ENCODE measurements around the gene SLC22A15.
A peak's percentile ranks its signal among the peaks of the same experiment; 100 is the strongest.
"Not testable (repeated sequence)": the region's sequence is repeated elsewhere in the genome, so short reads cannot be mapped to it uniquely, and the experiment has no call there.

Gene SLC22A15

GRCh38 chr1:115982400-115982799 is 6.1 kb downstream of the SLC22A15 start:
- no peak for DNase-seq

DNA sequence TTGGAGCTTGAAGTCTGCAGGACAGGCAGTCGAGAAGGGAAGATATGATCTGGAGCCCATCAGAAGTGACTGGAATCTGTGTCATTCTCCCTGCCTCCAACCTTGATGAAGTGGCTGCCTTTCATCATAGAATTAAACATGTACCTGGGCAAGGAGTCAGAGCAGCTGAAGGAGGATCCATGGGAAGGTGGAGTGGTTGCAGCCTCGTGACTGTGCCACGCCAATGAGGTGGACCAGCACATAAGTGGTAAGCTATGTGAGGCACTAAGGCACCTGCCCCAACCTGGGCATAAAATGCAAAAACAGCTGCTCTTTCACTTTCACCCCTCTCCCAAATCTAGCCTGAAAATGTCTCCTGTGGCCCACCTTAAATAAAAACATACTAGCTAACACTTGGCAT is 7.3 kb downstream of the SLC22A15 start:
- DNase-seq = no peak

GRCh38 chr1:115987623-115988022 is 11.3 kb downstream of the SLC22A15 start:
- DNase-seq = no peak

DNA sequence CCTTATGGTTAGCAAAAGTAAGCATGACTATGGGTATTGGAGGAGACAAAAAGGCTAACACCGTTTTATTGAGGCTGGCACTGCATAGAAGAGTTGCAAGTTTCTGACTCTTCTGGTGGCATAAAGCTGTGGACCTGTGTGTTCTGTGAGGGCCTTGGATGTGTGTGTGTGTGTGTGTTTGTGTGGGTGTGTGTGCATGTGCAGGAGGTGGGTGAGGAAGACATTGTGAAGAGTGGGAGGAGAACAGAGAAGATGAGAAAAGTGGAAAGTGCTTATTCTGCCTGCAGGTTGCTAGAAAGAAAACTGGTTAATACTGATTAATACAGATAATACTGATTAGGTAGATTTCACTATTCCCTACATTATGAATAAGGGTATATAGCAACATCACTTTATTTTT is 12.6 kb downstream of the SLC22A15 start:
- DNase-seq = no peak

DNA sequence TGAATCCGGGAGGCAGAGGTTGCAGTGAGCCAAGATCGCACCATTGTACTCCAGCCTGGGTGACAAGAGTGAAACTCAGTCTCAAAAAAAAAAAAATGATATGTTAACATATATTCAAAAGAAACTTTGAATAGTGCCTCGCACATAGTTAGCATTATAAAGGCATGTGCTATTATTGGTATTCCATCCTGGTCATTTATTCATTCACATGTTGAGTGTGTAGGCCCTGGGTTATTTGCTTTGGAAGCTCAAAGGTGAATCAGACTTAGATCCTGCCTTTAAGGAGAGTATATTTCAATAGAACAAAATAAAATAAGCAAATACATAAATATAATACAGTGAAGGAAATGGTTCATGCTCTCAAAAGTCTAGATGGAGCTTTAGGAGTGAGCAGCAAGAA is 13.4 kb downstream of the SLC22A15 start:
- DNase-seq = no peak

DNA sequence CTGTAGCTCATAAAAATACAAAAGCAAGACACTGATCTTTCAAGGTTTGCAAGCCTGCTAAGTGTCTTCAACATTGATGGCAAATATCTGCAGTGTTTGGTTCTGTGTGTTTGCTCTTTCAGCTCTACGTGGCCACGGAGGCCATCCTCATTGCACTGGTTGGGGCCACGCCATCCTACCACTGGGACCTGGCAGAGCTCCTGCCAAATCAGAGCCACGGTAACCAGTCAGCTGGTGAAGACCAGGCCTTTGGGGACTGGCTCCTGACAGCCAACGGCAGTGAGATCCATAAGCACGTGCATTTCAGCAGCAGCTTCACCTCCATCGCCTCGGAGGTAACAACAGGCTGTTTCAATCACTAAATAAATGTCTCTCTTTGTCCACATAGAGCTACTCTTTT is 15.6 kb downstream of the SLC22A15 start:
- DNase-seq = no peak

GRCh38 chr1:115997921-115998320 is 21.6 kb downstream of the SLC22A15 start:
- DNase-seq = not testable (repeated sequence)

- DNase-seq = peak; percentile 9
These were observed 25.6 kb downstream of the SLC22A15 start for GRCh38 chr1:116001739-116002487.

GRCh38 chr1:116002781-116003420 is 26.6 kb downstream of the SLC22A15 start:
- no peak for DNase-seq

DNA sequence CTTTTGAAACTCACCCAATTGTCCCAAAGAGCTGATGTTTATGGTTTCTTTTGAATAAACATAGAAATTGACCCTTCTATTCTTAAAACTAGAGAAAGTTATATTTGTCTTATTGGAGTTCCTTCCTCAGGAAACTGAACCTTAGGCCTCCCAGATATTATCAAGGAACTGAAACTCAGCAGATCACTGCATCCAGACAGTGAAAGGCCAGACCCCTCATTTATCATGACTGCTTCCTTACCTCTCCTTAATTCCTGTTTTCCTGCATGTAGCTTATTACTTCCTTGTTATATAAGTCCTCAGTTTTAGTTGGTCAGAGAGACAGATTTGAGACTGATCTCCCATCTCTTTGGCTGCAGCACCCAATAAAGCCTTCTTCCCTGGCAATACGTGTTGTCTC is 27.5 kb downstream of the SLC22A15 start:
- no peak for DNase-seq

DNA sequence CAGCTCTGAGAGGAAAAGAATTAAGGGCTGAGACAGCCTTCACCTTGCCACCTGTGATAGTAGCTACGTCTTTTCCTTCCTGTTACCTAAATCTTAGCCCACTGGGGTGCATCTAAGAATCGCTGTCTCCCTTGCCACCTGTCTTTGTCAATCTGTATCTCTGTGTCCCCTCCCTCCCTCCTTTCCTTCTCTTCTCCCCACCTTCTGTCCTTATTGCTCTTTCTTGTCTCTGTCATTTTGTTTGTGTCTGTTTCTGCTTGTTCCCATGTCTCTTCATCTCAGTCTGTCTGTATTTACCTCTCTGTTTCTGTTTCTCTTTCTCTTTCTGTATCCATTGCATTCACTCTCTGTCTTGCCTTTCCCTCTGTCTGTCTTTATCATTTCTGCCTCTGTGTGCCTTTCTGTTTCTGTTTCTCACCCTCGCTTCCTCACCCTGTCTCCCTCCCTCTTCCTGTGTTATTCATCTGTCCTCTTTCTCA is 30.2 kb downstream of the SLC22A15 start:
- no peak for DNase-seq

- no peak for DNase-seq
These were observed 32.5 kb downstream of the SLC22A15 start for GRCh38 chr1:116008656-116009390.

DNA sequence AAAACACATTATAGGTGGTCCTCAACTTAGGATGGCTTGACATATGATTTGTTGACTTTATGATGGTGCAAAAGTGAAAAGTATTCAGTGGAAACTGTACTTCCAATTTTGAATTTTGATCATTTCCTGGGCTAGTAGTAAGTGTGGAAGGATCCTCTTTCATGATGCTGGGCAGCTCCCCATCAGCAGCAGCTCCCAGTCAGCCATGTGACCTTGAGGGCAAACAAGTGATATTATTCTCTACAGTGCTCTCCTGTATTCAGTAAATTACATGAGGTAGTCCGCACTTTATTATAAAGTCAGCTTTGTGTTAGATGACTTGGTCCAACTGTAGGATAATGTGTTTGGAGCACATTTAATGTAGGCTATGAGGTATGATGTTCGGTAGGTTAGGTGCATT is 36.4 kb downstream of the SLC22A15 start:
- no peak for DNase-seq

- DNase-seq = no peak
These were observed 39.4 kb downstream of the SLC22A15 start for GRCh38 chr1:116015679-116016078.

GRCh38 chr1:116018007-116018406 is 41.7 kb downstream of the SLC22A15 start:
- DNase-seq = no peak

- DNase-seq = no peak
These were observed 43.4 kb downstream of the SLC22A15 start for GRCh38 chr1:116019653-116020253.

DNA sequence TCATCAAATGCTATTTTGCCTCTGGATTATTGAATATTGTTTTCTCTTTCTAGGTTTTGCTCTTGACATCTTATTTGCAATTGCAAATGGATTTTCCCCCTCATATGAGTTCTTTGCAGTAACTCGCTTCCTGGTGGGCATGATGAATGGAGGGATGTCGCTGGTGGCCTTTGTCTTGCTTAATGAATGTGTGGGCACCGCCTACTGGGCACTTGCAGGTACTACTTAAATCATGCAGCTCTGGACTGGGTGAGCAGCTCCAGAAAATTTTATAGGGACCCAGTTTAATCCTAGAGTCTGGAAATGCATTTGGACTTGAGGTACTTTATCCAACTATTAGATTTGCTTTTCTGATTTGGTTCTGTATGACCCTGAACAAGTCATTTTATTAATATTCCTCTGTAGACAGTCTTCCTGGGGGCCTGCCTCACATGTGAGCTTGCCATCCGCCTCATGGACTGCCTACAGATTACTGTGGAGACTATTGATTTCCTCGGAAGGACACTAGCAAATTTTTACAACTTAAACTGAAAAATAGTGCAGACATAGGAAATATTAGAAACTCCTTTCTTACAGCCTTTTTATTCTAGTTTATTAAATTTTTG is 44.5 kb downstream of the SLC22A15 start:
- no peak for DNase-seq

DNA sequence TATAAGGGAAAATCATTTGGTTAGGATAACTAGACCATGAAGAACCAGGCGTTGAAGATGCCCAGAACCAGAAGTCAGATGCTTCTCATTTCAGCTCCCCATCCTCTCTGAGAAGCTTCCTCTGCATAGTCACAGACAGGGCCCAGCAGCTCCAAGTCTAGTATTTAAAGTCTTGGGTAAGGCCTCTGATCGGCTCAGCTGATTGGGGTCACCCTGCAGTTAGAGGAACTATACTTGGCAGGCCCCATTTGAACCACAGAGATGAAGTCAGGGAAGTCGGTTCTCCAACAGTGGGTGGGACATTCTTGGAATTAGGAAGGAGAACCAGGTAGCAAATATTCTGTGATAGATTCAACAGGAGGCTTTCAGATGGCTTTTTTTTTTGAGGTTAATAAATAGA is 48.3 kb downstream of the SLC22A15 start:
- no peak for DNase-seq

DNA sequence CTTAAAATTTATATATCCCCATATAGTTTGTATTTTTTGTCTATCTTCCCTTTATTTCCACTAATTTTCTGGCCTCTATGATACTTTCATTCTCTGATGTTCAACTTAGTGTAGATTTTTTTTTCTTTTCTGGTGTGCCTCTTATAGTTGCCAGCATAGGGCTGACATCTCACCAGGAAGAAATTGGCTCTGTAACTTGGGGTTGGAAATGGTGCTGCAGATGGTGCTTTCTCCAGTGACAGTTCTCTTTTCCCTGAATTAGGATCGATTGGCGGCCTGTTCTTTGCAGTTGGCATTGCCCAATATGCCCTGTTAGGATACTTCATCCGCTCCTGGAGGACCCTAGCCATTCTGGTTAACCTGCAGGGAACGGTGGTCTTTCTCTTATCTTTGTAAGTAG is 50.3 kb downstream of the SLC22A15 start:
- DNase-seq = no peak

- DNase-seq = no peak
These were observed 55.1 kb downstream of the SLC22A15 start for GRCh38 chr1:116031302-116031835.

DNA sequence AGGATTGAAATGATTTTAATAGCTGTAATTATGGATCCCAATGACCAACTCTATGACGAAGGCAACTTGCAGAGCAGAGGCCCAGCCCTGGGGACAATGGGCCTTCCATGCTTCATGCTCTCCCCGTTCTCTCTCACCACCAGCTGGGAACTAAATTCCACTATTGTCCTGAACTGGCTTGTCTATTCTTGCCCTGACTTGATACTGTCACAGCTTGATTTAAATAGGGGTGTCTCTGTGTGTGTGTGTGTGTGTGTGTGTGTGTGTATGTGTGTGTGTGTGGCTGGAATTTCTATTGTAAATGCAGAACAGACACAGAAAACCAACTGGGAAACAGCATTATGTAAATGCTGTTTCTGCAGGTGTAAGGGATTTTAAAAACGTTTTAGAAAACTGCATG is 57.0 kb downstream of the SLC22A15 start:
- DNase-seq = no peak

- no peak for DNase-seq
These were observed 59.9 kb downstream of the SLC22A15 start for GRCh38 chr1:116036255-116036654.

GRCh38 chr1:116038679-116039078 is 62.4 kb downstream of the SLC22A15 start:
- DNase-seq = no peak
